Body of pancreas (tissue), 4 donors: Measurements from ENCODE around the gene SENP7.

Experiments used
- CTCF ChIP-seq, 7 experiments: fragments of 450-650 bp in 4 of 7; fragments of 200-600 bp in 3 of 7; sonication (generic) in 3 of 7; IDR thresholded peaks; one replicate each; pipeline ENCODE4 v1.5.1; 2016 to 2019; ENCODE audit warnings: antibody characterized with exemption in 7 of 7
- POLR2A ChIP-seq, 3 donors: fragments of 450-650 bp; IDR thresholded peaks; one replicate each; pipeline ENCODE4 v1.6.1; 2016; ENCODE audit warnings: antibody characterized with exemption in 3 of 3, mild to moderate bottlenecking in 2 of 3

GRCh38 chr3:101454629-101455028 is 58.4 kb downstream of the SENP7 start:
- no peak for TF ChIP-seq CTCF (IDR thresholded peaks at IDR 0.05)
- no peak for TF ChIP-seq POLR2A (IDR thresholded peaks at IDR 0.05)
